Measurements from ENCODE around the gene F2RL1.
"Not testable (repeated sequence)": the region's sequence is repeated elsewhere in the genome, so short reads cannot be mapped to it uniquely, and the experiment has no call there.

The F2RL1 gene, protein sequence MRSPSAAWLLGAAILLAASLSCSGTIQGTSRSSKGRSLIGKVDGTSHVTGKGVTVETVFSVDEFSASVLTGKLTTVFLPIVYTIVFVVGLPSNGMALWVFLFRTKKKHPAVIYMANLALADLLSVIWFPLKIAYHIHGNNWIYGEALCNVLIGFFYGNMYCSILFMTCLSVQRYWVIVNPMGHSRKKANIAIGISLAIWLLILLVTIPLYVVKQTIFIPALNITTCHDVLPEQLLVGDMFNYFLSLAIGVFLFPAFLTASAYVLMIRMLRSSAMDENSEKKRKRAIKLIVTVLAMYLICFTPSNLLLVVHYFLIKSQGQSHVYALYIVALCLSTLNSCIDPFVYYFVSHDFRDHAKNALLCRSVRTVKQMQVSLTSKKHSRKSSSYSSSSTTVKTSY

DNA sequence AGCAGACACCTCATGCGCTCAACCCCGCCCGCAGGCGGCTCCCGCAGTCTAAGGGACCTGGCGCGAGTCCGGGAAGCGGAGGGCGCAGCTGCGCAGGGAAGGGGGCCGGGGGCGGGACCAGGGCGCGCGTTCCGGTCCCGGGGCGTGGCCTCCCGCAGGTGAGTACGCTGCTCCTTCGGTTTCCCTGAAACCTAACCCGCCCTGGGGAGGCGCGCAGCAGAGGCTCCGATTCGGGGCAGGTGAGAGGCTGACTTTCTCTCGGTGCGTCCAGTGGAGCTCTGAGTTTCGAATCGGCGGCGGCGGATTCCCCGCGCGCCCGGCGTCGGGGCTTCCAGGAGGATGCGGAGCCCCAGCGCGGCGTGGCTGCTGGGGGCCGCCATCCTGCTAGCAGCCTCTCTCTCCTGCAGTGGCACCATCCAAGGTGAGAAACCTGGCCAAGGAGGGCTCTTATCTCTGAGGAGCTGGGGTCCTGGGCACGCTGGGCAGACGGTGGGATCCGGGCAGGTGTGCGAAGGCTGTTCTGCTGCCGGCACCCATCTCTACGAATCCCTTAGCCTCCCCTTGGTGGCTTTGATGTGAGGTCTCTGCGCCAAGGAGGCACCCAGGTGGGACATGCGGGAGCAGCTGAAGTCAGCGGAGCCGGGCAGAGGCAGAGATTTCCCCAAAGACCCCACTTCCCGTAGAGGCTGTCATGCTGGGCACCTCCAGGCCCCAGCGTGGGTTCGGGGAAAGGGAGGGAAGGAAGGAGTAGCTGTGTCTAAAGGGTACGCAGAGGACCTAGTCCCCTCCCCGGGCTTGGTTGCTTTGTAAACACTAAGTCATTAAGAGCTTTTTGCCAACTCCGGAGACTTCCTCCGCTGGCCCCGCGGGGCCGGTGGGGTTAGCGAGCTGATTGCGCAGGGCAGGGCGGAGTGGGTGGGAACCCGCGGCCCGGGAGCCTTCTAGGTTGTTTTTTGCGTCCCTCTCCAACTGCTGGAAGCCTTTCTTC, at the start of gene F2RL1:
Gene F2RL1 (plus strand): TSS at position 187 of the 988 bp plus-strand sequence. CDS start 153 bp downstream, at position 340.
- DNase-seq (ENCODE audit: low spot score), result peak; percentile 40

DNA sequence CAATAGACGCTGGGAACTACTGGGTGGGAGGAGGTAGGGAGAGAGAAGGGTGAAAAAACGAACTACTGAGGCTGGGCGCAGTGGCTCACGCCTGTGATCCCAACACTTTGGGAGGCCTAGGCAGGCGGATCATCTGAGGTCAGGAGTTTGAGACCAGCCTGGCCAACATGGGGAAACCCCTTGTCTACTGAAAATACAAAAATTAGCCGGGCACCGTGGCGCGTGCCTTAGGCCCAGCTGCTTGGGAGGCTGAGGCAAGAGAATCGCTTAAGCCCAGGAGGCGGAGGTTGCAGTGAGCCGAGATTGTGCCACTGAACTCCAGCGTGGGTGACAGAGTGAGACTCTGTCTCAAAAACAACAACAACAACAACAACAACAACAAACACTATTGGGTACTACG, 47.8 kb upstream of the F2RL1 start:
- DNase-seq (ENCODE audit: low spot score), result not testable (repeated sequence)

DNA sequence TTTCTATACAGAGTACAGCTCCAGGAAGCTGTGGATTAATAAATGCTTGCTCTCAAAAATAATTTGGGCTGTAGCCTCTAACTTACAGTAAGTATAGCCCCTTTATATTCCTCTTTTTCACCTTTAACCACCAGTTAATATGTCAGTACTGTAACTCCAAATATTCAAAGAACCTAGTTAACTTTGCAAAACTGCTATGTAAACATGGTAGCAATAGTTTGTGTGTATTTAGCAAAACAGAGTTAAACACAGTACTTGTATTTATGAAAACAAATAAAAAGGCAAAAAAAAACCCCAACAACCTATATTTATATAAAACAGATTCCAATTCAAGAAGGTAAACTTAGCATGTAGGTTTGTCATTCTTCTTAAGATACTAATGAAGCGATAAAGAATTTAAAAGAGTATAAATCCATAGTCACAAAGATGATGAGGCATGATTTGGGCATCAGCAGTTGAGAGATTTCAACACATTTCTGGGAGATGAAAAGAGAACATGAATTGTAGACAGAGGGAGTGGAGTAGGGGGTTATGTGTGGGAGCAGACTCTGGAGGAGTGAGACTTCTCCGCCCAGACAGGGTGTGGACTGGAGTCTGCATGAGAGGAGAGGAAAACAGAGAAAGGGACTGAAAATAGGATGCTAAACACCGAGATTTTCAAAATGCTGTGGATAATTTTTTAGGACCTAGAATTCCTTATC, 47.0 kb upstream of the F2RL1 start:
- DNase-seq (ENCODE audit: low spot score), result no peak

DNA sequence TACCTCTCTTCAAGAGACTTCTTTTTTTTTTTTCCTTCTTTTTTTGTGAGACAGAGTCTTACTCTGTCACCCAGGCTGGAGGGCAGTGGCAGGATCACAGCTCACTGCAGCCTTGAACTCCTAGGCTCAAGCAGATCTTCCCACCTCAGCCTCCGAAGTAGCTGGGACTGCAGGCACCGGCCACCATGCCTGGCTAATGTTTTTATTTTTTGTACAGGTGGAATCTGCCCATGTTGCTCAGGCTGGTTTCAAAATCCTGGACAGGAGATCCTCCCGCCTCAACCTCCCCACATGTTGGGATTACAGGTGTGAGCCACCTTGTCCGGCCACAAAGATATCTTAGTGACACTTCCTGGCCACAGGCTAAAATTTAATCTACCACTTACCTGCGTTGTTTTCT, 42.9 kb upstream of the F2RL1 start:
- DNase-seq (ENCODE audit: low spot score), result no peak

- DNase-seq (ENCODE audit: low spot score), result no peak
Observed at GRCh38 chr5:76776391-76776790, 42.4 kb upstream of the F2RL1 start.

GRCh38 chr5:76780616-76781015, 38.2 kb upstream of the F2RL1 start:
- DNase-seq (ENCODE audit: low spot score), result not testable (repeated sequence)

DNA sequence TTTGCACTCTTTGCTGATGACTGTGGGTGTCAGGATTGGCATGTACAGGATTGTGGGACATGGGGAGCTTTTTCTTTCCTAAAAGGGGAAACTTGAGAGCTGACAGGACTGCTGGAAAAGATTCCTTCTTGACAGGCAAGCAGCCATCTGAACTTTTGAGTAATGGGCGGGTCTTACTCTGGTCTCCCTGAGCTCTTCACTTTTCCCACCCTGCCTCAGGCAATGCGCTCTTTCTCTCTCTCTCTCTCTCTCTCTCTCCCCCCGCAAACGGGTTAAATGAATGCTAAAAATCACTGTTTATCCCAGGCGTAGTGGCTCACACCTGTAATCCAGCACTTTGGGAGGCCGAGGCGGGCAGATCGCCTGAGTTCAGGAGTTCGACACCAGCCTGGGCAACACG, 37.1 kb upstream of the F2RL1 start:
- DNase-seq (ENCODE audit: low spot score), result no peak

DNA sequence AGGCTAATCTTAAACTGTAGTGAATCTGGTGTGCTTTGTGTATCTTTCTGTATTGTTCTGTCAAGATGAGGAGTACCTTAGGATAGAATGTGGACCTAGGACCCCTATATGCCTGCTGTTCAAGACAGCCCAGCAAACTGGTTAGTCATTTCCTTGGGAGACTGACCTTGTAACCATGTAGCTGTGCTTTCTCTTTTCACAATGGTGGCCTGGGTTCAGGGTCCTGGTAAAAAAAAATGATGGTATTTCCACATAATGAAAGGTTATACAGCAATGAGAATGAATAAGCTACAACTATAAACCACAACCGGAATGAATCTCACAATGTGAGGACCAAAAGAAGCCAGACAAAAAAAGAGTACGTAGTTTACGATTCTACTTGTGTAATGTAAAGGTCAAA, 36.4 kb upstream of the F2RL1 start:
- DNase-seq (ENCODE audit: low spot score), result no peak

GRCh38 chr5:76787237-76787636, 31.6 kb upstream of the F2RL1 start:
- DNase-seq (ENCODE audit: low spot score), result no peak

GRCh38 chr5:76788362-76788761, 30.5 kb upstream of the F2RL1 start:
- DNase-seq (ENCODE audit: low spot score), result no peak

- not testable (repeated sequence) for DNase-seq (ENCODE audit: low spot score)
Observed at GRCh38 chr5:76789275-76789674, 29.6 kb upstream of the F2RL1 start.

DNA sequence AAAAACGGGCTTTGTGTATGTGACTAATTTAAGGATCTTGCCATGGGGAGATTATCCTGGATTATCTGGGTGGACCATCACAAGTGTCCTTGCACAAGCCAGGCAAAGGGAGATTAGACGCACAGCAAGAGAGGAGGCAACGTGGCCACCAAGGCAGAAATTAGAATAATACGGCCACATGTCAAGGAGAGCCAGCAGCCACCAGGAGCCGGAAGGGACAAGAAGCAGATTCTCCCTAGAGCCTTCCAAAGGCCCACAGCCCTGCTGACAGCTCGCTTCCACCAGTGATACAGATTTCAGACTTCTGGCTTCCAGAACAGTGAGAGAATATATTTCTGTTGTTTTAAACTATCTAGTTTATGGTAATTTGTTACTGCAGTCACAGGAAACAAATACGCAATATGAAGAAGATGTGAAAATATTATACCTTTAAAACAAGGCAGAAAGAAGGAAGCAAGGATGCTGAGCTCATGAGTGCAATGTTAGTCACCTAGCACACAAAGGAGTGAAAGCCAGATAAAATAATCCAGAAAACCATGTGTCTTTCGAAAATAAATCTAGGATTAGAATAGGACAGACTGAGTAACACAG, 28.7 kb upstream of the F2RL1 start:
- no peak for DNase-seq (ENCODE audit: low spot score)

GRCh38 chr5:76790632-76791290, 28.1 kb upstream of the F2RL1 start:
- DNase-seq (ENCODE audit: low spot score), result peak; percentile 23

DNA sequence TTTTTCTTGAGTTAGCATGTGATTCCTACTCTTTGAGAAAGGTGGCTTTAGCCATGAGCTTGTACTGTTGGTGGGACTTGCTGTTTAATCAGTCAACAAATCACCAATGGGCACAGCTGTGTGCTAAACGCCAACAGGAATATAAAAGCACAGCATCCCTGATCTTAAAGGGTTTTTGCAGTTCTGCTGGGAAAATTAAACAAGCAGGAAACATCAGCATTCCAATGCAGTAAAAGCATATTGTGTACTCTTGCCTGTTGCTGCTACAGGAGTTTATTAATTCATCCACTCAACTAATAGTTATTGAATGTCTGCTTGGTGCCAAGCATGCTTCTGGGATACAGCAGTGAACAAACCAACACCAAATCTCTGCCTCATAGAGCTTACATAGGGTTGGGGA, 27.4 kb upstream of the F2RL1 start:
- DNase-seq (ENCODE audit: low spot score), result no peak

DNA sequence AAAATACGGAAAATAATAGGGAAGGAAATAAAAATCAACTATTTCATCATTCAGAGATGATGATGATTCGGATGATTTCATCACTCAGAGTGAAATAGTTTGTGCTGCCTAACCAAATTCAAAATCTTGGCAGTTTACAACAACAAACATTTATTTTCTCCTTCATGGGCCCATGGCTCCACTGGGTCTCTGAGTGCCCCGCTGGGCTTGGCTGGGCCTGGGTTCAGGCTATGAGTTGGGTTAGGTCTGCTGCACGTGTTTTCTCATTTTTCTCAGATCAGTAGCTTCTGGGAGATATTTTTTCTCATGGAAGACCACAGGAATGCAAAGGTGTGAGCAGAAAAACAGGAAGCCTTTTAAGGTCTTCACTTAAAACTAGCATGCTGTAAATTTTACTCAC, 24.0 kb upstream of the F2RL1 start:
- no peak for DNase-seq (ENCODE audit: low spot score)

DNA sequence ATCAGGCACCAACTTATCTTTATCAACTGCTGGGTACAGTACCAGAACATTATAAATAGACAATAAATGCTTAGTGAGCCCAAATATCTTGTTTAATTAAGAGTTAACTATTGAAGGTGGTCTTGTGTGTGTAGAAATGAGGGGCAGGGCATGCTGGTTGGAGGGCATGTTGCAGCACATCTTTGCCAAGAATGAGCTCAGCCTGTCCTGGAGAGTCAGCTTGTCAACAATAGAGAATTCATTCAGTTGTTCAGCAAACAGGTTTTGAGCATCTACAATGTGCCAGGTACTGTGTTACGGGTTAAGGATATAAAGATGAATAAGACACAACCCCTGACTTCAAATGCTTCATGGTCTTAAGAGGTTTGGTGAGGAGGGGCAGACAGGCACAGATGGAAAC, 19.2 kb upstream of the F2RL1 start:
- no peak for DNase-seq (ENCODE audit: low spot score)

DNA sequence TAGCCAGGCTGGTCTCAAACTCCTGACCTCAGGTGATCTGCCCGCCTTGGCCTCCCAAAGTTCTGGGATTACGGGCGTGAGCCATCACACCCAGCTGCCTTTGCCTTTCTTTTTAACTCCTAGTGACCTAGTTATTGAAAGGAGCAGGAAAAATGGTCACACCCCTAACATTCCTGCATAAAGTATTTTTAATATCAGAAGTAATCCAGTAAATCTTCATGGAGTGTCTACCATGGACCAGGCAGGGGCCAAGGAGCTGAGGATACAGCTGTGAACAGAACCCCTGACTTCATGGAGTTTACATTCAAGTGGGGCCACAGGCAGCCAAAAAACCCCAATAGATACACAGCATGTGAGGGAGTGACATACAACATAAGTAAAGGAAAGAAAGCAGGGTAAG, 18.3 kb upstream of the F2RL1 start:
- DNase-seq (ENCODE audit: low spot score), result no peak

GRCh38 chr5:76801159-76801802, 17.5 kb upstream of the F2RL1 start:
- no peak for DNase-seq (ENCODE audit: low spot score)

- no peak for DNase-seq (ENCODE audit: low spot score)
Observed at GRCh38 chr5:76801803-76802195, 17.0 kb upstream of the F2RL1 start.

DNA sequence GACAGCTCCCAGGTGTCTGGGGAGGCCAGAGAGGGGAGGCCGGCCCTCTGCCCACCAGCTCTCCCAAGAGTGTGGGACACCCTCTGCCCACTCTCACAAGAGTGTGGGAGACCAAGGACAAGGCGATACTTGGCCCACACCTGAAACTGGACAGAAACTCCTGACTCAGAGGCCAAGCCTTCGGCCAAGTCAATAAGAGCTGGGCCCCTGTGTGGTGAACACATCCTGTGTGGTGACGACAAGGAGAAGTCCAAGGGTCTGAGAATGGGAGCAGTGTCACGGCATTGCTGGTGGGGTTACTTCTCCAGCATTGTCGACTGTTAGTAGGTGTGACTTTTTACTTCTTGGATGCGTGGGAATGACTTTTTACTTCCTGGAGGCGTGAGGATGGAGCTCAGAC, 14.6 kb upstream of the F2RL1 start:
- DNase-seq (ENCODE audit: low spot score), result no peak
